Fibroblast of villous mesenchyme (primary cell): ENCODE data around the gene FMNL3. TPM values are rescaled to one million over a fixed set of nuclear protein-coding genes. Genes with fewer than 3 reads are reported as not detected.

ENCODE experiments used
- DNase-seq: peaks from one replicate; pipeline ENCODE4 v3.0.0-alpha.2; 2010; ENCODE audit warnings: low read depth
- H3K4me3 ChIP-seq: 2 replicates; pipeline ENCODE4 v1.5.1; 2011; ENCODE audit warnings: low read depth, mild to moderate bottlenecking, low read length
- CTCF ChIP-seq: IDR thresholded peaks from 2 replicates; pipeline ENCODE4 v1.5.1; 2012; ENCODE audit warnings: low read depth, mild to moderate bottlenecking, low read length; ENCODE audit not compliant: insufficient read depth
- total RNA-seq: library from RNA; depleted of rRNA; stranded (reverse); fragments of >200 nt; gene quantifications from 2 replicates; pipeline ENCODE4 v1.2.3, GENCODE V29; 2012

Gene FMNL3
- total RNA-seq, 1 donor = 22.5 TPM

- DNase-seq = no peak
- no peak for TF ChIP-seq CTCF
- no peak overlapping the region for H3K4me3 ChIP-seq
Observed at GRCh38 chr12:49643961-49644619, 63.1 kb downstream of the FMNL3 start.

GRCh38 chr12:49643135-49643534 lies 64.1 kb downstream of the FMNL3 start:
- no peak overlapping the region for H3K4me3 ChIP-seq
- DNase-seq = no peak
- no peak for TF ChIP-seq CTCF

- H3K4me3 ChIP-seq = no peak overlapping the region
- no peak for TF ChIP-seq CTCF
- DNase-seq = no peak
Observed at GRCh38 chr12:49642370-49642802, 64.8 kb downstream of the FMNL3 start.

GRCh38 chr12:49641748-49642369 lies 65.3 kb downstream of the FMNL3 start:
- no peak for TF ChIP-seq CTCF

GRCh38 chr12:49636979-49637755 lies 70.0 kb downstream of the FMNL3 start:
- DNase-seq = peak; percentile 67
- no peak overlapping the region for H3K4me3 ChIP-seq
- TF ChIP-seq CTCF = peak; percentile 80

More at GRCh38 chr12:49641748-49642369, 65.3 kb downstream of the FMNL3 start:
- H3K4me3 ChIP-seq = no peak overlapping the region
- no peak for DNase-seq

- H3K4me3 ChIP-seq = no peak overlapping the region
- no peak for TF ChIP-seq CTCF
- DNase-seq = no peak
Observed at GRCh38 chr12:49636574-49636973, 70.6 kb downstream of the FMNL3 start.
